Fibroblast of lung (primary cell): ENCODE data around the gene CCDC102B. TPM values are rescaled to one million over a fixed set of nuclear protein-coding genes. Genes with fewer than 3 reads are reported as not detected.

ENCODE experiments used
- DNase-seq, 2 donors: peaks; one replicate each; pipeline versions ENCODE4 v3.0.0 to v3.0.0-alpha.2; 2010; ENCODE audit warnings: low read depth in 2 of 2
- H2AFZ ChIP-seq: 2 replicates; pipeline ENCODE4 v1.5.1; 2012; ENCODE audit warnings: low read length, control low read depth, inconsistent platforms
- H3K27ac ChIP-seq: 2 replicates; pipeline ENCODE4 v1.5.1; 2011; ENCODE audit warnings: low read length, control low read depth; ENCODE audit not compliant: insufficient read depth
- H3K27me3 ChIP-seq: 2 replicates; pipeline ENCODE4 v1.5.1; 2011; ENCODE audit warnings: mild to moderate bottlenecking, low read length; ENCODE audit not compliant: control insufficient read depth, insufficient read depth
- H3K36me3 ChIP-seq: 2 replicates; pipeline ENCODE4 v1.5.1; 2011; ENCODE audit warnings: low read length; ENCODE audit not compliant: control insufficient read depth, insufficient read depth
- H3K4me1 ChIP-seq: 2 replicates; pipeline ENCODE4 v1.5.1; 2011; ENCODE audit warnings: low read length; ENCODE audit not compliant: control insufficient read depth, insufficient read depth; ENCODE audit errors: extremely low read depth
- H3K4me2 ChIP-seq: 2 replicates; pipeline ENCODE4 v1.5.1; 2011; ENCODE audit warnings: low read length, control low read depth; ENCODE audit not compliant: insufficient read depth; ENCODE audit errors: extremely low read depth
- H3K4me3 ChIP-seq, 4 experiments: fragments of 200-600 bp in 1 of 4; sonication (generic) in 1 of 4; replicated peaks in 1 of 4; 2 replicates each; pipeline ENCODE4 v1.5.1; 2011 to 2016; ENCODE audit warnings: low read length in 4 of 4, low read depth in 3 of 4, mild to moderate bottlenecking in 3 of 4, control low read depth in 2 of 4, inconsistent platforms in 1 of 4, mixed read lengths in 1 of 4; ENCODE audit not compliant: insufficient read depth in 1 of 4; ENCODE audit errors: control extremely low read depth in 1 of 4
- H3K79me2 ChIP-seq: 2 replicates; pipeline ENCODE4 v1.5.1; 2012; ENCODE audit warnings: mild to moderate bottlenecking, low read length, inconsistent platforms; ENCODE audit not compliant: control insufficient read depth, insufficient read depth
- H3K9ac ChIP-seq: 2 replicates; pipeline ENCODE4 v1.5.1; 2011; ENCODE audit warnings: mild to moderate bottlenecking, low read length, control low read depth; ENCODE audit not compliant: insufficient read depth
- H3K9me3 ChIP-seq: 2 replicates; pipeline ENCODE4 v1.5.1; 2012; ENCODE audit warnings: low read depth, low read length; ENCODE audit not compliant: control insufficient read depth, insufficient read depth
- H4K20me1 ChIP-seq: 2 replicates; pipeline ENCODE4 v1.5.1; 2011; ENCODE audit warnings: low read length; ENCODE audit not compliant: control insufficient read depth, insufficient read depth; ENCODE audit errors: extremely low read depth
- EZH2 ChIP-seq: IDR thresholded peaks from 2 replicates; pipeline ENCODE4 v1.5.1; 2012; ENCODE audit warnings: low read length, control low read depth, mild to moderate bottlenecking; ENCODE audit errors: missing control alignments
- polyA plus RNA-seq, 2 donors: library from polyadenylated mRNA; depleted of rRNA in 1 of 2; stranded (reverse) in 1 of 2; unstranded in 1 of 2; fragments of >200 nt; gene quantifications; 2 replicates each; pipeline ENCODE4 v1.2.1, GENCODE V29; 2011 to 2012; ENCODE audit warnings: missing spikeins in 1 of 2
- total RNA-seq: library from RNA; depleted of rRNA; stranded (reverse); fragments of >200 nt; gene quantifications from 2 replicates; pipeline ENCODE4 v1.2.1, GENCODE V29; 2014
- TF ChIP-seq, protein P1 (sequence below), 2 donors: IDR thresholded peaks in 1 of 2; conservative IDR thresholded peaks in 1 of 2; 1 replicate in 1 of 2; 2 replicates in 1 of 2; pipeline ENCODE4 v1.5.1; 2011 to 2012; ENCODE audit warnings: low read length in 2 of 2, control low read depth in 1 of 2, inconsistent platforms in 1 of 2, low read depth in 1 of 2, mild to moderate bottlenecking in 1 of 2

Gene CCDC102B
- total and polyA plus RNA-seq, 2 donors (not counting 1 experiment from before 2014, with no cell fraction given), result 33.7 to 35.3 TPM

GRCh38 chr18:68992719-68993482 lies 195.0 kb downstream of the CCDC102B start:
- H2AFZ ChIP-seq, result no peak overlapping the region

GRCh38 chr18:68995675-68996074 lies 197.8 kb downstream of the CCDC102B start:
- no peaks in the 10 kb centered on the region for H3K9me3 ChIP-seq
- TF ChIP-seq, protein P1, sequence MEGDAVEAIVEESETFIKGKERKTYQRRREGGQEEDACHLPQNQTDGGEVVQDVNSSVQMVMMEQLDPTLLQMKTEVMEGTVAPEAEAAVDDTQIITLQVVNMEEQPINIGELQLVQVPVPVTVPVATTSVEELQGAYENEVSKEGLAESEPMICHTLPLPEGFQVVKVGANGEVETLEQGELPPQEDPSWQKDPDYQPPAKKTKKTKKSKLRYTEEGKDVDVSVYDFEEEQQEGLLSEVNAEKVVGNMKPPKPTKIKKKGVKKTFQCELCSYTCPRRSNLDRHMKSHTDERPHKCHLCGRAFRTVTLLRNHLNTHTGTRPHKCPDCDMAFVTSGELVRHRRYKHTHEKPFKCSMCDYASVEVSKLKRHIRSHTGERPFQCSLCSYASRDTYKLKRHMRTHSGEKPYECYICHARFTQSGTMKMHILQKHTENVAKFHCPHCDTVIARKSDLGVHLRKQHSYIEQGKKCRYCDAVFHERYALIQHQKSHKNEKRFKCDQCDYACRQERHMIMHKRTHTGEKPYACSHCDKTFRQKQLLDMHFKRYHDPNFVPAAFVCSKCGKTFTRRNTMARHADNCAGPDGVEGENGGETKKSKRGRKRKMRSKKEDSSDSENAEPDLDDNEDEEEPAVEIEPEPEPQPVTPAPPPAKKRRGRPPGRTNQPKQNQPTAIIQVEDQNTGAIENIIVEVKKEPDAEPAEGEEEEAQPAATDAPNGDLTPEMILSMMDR (conservative IDR thresholded peaks at IDR 0.05 in 1 of 2, IDR thresholded peaks at IDR 0.05 in 1 of 2; ENCODE audit: low read depth in 1 of 2, low read length in 2 of 2), result no peak
- TF ChIP-seq EZH2, result no peak
- no peak for DNase-seq
- no peaks in the 10 kb centered on the region for H3K36me3 ChIP-seq
- H2AFZ ChIP-seq, result no peak overlapping the region
- no peak overlapping the region for H3K4me2 ChIP-seq
- no peak overlapping the region for H3K27ac ChIP-seq
- H3K4me3 ChIP-seq, result no peak overlapping the region
- no peaks in the 10 kb centered on the region for H3K27me3 ChIP-seq
- H3K9ac ChIP-seq, result no peak overlapping the region
- no peaks in the 10 kb centered on the region for H4K20me1 ChIP-seq
- H3K4me1 ChIP-seq, result no peaks in the 10 kb centered on the region
- no peaks in the 10 kb centered on the region for H3K79me2 ChIP-seq

More at GRCh38 chr18:68992719-68993482, 195.0 kb downstream of the CCDC102B start:
- no peaks in the 10 kb centered on the region for H4K20me1 ChIP-seq
- TF ChIP-seq, protein P1 (conservative IDR thresholded peaks at IDR 0.05 in 1 of 2, IDR thresholded peaks at IDR 0.05 in 1 of 2; ENCODE audit: low read depth in 1 of 2, low read length in 2 of 2), result no peak
- TF ChIP-seq EZH2, result no peak
- no peak for DNase-seq
- H3K9me3 ChIP-seq, result no peaks in the 10 kb centered on the region
- H3K27ac ChIP-seq, result no peak overlapping the region
- H3K9ac ChIP-seq, result no peak overlapping the region
- H3K4me2 ChIP-seq, result no peak overlapping the region
- no peaks in the 10 kb centered on the region for H3K27me3 ChIP-seq
- no peaks in the 10 kb centered on the region for H3K4me1 ChIP-seq
- H3K79me2 ChIP-seq, result no peaks in the 10 kb centered on the region
- no peak overlapping the region for H3K4me3 ChIP-seq
- H3K36me3 ChIP-seq, result no peaks in the 10 kb centered on the region

DNA sequence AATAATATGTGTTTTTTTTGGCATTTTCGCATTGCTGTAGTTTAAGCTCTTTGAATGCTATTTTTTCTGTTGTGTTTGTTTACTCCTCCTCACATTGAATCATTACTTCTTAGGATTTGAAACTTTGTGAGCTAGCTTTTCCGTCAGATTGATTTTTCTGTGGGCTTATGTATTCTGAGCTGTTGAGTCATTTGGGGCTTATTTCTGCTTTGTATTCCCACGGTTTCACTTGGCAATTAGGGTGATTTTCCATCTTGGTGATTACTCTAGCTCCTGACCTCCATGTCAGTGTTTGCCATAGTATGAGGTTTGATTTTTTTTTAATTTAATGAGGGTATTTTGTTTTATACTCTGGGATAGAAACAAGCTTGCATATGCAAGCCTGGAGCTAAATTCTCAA lies 200.0 kb downstream of the CCDC102B start:
- TF ChIP-seq EZH2, result no peak
- TF ChIP-seq, protein P1 (conservative IDR thresholded peaks at IDR 0.05 in 1 of 2, IDR thresholded peaks at IDR 0.05 in 1 of 2; ENCODE audit: low read depth in 1 of 2, low read length in 2 of 2), result no peak
- no peaks in the 10 kb centered on the region for H3K4me1 ChIP-seq
- DNase-seq, result no peak
- H3K36me3 ChIP-seq, result no peaks in the 10 kb centered on the region
- no peak overlapping the region for H3K4me2 ChIP-seq
- H3K9ac ChIP-seq, result no peak overlapping the region
- no peaks in the 10 kb centered on the region for H4K20me1 ChIP-seq
- H2AFZ ChIP-seq, result no peak overlapping the region
- H3K79me2 ChIP-seq, result no peaks in the 10 kb centered on the region
- H3K9me3 ChIP-seq, result no peaks in the 10 kb centered on the region
- no peaks in the 10 kb centered on the region for H3K27me3 ChIP-seq
- H3K27ac ChIP-seq, result no peak overlapping the region
- H3K4me3 ChIP-seq, result no peak overlapping the region
